ENCODE data around the gene CARF.

- TF ChIP-seq POLR2AphosphoS5 (IDR thresholded peaks at IDR 0.05; ENCODE audit: insufficient read depth, low read depth, low read length) (no peak), CTCF (IDR thresholded peaks at IDR 0.05; ENCODE audit: extremely low read depth in 1 of 2, insufficient read depth in 1 of 2, low read depth in 1 of 2, low read length in 2 of 2) (no peak)
These were observed 32.7 kb downstream of the CARF start for GRCh38 chr2:202944816-202945215.

All from endothelial cell of umbilical vein (primary cell).